Heart right ventricle (tissue), 16 donors: ENCODE measurements around the gene PCSK6. TPM values are rescaled to one million over a fixed set of nuclear protein-coding genes. Genes with fewer than 3 reads are reported as not detected.
A peak's percentile ranks its signal among the peaks of the same experiment; 100 is the strongest.

Experiments used
- ATAC-seq, 8 donors: fragments of 200-7000 bp; cut with Tn5 transposase; one replicate each; pipeline ENCODE4 v1.9.1; 2020; ENCODE audit warnings: mild to moderate bottlenecking in 8 of 8, moderate library complexity in 8 of 8, moderate number of reproducible peaks in 1 of 8
- DNase-seq, 2 donors: peaks; one replicate each; pipeline ENCODE4 v3.0.0-alpha.2; 2020
- H3K27ac ChIP-seq, 10 donors: fragments of 200-600 bp; sonication (generic) in 2 of 10; one replicate each; pipeline versions ENCODE4 v1.5.0 to v1.8.0; 2020 to 2022; ENCODE audit warnings: mild to moderate bottlenecking in 3 of 10
- H3K27me3 ChIP-seq, 7 donors: fragments of 200-600 bp; one replicate each; pipeline ENCODE4 v1.8.0; 2021 to 2022; ENCODE audit warnings: mild to moderate bottlenecking in 2 of 7
- H3K36me3 ChIP-seq, 9 donors: fragments of 200-600 bp; sonication (generic) in 1 of 9; one replicate each; pipeline versions ENCODE4 v1.5.0 to v1.8.0; 2020 to 2022; ENCODE audit warnings: mild to moderate bottlenecking in 2 of 9
- H3K4me1 ChIP-seq, 9 donors: fragments of 200-600 bp; sonication (generic) in 1 of 9; one replicate each; pipeline versions ENCODE4 v1.5.0 to v1.8.0; 2020 to 2022; ENCODE audit warnings: mild to moderate bottlenecking in 4 of 9
- H3K4me3 ChIP-seq, 10 donors: fragments of 200-600 bp; sonication (generic) in 2 of 10; one replicate each; pipeline versions ENCODE4 v1.5.0 to v1.8.0; 2020 to 2022; ENCODE audit warnings: mild to moderate bottlenecking in 7 of 10, moderate library complexity in 2 of 10
- H3K9me3 ChIP-seq, 11 donors: fragments of 200-600 bp in 10 of 11; sonication (generic) in 2 of 11; one replicate each; pipeline versions ENCODE4 v1.5.0 to v1.8.0; 2013 to 2022; ENCODE audit warnings: mild to moderate bottlenecking in 2 of 11, control low read depth in 1 of 11, moderate library complexity in 1 of 11
- CTCF ChIP-seq, 9 donors: fragments of 200-600 bp; sonication (generic) in 2 of 9; IDR thresholded peaks; one replicate each; pipeline versions ENCODE4 v1.5.0 to v1.8.0; 2021 to 2022; ENCODE audit warnings: antibody characterized with exemption in 9 of 9, mild to moderate bottlenecking in 5 of 9, moderate library complexity in 1 of 9
- WGBS, 2 donors: extraction: QIAGEN DNeasy Blood & Tissue Kit; methylation state at CpG; one replicate each; pipeline ENCODE4 v1.1.7; 2013; ENCODE audit warnings: inconsistent platforms in 1 of 2; 5-methylcytosine and 5-hydroxymethylcytosine counted together
- intact Hi-C, 10 donors: fragments of 100-400 bp; cut with DNase I; formaldehyde crosslinking; loops; one replicate each; pipeline versions ENCODE4 v1.11.1 to v1.14.2; 2022
- polyA plus RNA-seq, 2 donors: library from polyadenylated mRNA; stranded (reverse); fragments of 200-250 nt; gene quantifications; one replicate each; pipeline ENCODE4 v1.2.3, GENCODE V29; 2013
- total RNA-seq, 10 donors: library from RNA; stranded (reverse); fragmentation: NEBNext Ultra II Directional in 3 of 10; extraction: Animal tissue kit (Norgen Biotek cat#: 25700) in 3 of 10; gene quantifications; one replicate each; pipeline versions ENCODE4 v1.2.1 to v1.2.4, GENCODE V29; 2021 to 2023
- donor health status: Arrhythmogenic right ventricular cardiomyopathy.
- donor health status: ischemic (EF 13 %, LVEDD 7.1; RV severe dilation, severe dysfunction).
- donor health status: healthy with polysubstance abuse.
- donor health status: DM: no; HTN: yes; CAD: no.
- donor health status: DM: no; HTN: no; CAD: no.
- donor health status: ischemic (EF 25% LVEDD 6.9; RV normal size, moderate dysfunction).
- donor health status: ischemic (EF 25% LVEDD 5.7; RV mildly dilated, moderate dysfunction).
- donor health status: healthy.
- donor health status: DM: yes; HTN: yes; CAD: no.
- donor health status: Ischemic cardiomyopathy.
- donor health status: ischemic (EF 35%, LVEDD 5.7; RV mildly dilated, moderate dysfunction).
- donor health status: nonischemic (EF 11% LVEDD 7.7; RV severe dilation, severe dysfunction).
- donor health status: DM: yes; HTN: yes; CAD: no.
- donor health status: PGD.
- donor health status: ischemic (EF 29% LVEDD 5.4; RV normal size, mild dysfunction).
- donor health status: nonischemic (EF 23%, LVEDD 6.1; RV moderate dilation, normal function).

The PCSK6 gene
- total and polyA plus RNA-seq, 12 donors = 4.6 to 34.0 (median 21.7) TPM

DNA sequence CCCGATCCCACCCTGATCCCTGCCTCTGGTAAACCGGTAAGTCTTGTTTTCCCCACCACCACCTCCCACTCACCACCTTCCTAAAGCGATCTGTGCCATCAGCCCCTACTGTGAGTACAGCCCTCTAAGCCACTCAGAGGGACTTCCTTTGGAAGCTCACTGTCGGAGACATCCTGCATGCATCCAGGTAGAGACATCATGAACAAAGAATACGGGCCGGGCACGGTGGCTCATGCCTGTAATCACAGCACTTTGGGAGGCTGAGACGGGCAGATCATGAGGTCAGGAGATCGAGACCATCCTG is 13.7 kb upstream of the PCSK6 start:
- H3K4me3 ChIP-seq = no peak overlapping the region
- H3K27ac ChIP-seq = no peak overlapping the region
- DNase-seq (no peak), ATAC-seq (no peak)
- no peaks in the 10 kb centered on the region for H3K36me3 ChIP-seq
- TF ChIP-seq CTCF (IDR thresholded peaks at IDR 0.05) = no peak
- intact Hi-C loops = loop anchor here in 6 of 10 donors (2.0 to 10.0 kb wide), 7 partner anchors 138 to 202 kb away; no protein-coding TSS in a partner anchor
- H3K4me1 ChIP-seq = peaks cover 2 to 30% (median 27%) of the 10 kb centered on the region in 9 donors
- 92 to 93% methylated on average over 9 of the region's 9 CpGs for WGBS, 2 donors
- peaks cover 0 to 13% (median 0%) of the 10 kb centered on the region in 7 donors for H3K27me3 ChIP-seq
- H3K9me3 ChIP-seq = no peaks in the 10 kb centered on the region

- intact Hi-C loops = loop anchor here in 6 of 10 donors (2.0 to 10.0 kb wide), 7 partner anchors 138 to 202 kb away; no protein-coding TSS in a partner anchor
- no peak overlapping the region for H3K4me3 ChIP-seq
- DNase-seq (no peak), ATAC-seq (no peak)
- no peak overlapping the region for H3K27ac ChIP-seq
- H3K27me3 ChIP-seq = peaks cover 0 to 13% (median 0%) of the 10 kb centered on the region in 7 donors
- peaks cover 2 to 30% (median 27%) of the 10 kb centered on the region in 9 donors for H3K4me1 ChIP-seq
- H3K9me3 ChIP-seq = no peaks in the 10 kb centered on the region
- no peak for TF ChIP-seq CTCF (IDR thresholded peaks at IDR 0.05)
- H3K36me3 ChIP-seq = no peaks in the 10 kb centered on the region
- 94 to 95% methylated on average over 23 of the region's 23 CpGs for WGBS, 2 donors
Measured at GRCh38 chr15:101502572-101503295, 13.2 kb upstream of the PCSK6 start.

DNA sequence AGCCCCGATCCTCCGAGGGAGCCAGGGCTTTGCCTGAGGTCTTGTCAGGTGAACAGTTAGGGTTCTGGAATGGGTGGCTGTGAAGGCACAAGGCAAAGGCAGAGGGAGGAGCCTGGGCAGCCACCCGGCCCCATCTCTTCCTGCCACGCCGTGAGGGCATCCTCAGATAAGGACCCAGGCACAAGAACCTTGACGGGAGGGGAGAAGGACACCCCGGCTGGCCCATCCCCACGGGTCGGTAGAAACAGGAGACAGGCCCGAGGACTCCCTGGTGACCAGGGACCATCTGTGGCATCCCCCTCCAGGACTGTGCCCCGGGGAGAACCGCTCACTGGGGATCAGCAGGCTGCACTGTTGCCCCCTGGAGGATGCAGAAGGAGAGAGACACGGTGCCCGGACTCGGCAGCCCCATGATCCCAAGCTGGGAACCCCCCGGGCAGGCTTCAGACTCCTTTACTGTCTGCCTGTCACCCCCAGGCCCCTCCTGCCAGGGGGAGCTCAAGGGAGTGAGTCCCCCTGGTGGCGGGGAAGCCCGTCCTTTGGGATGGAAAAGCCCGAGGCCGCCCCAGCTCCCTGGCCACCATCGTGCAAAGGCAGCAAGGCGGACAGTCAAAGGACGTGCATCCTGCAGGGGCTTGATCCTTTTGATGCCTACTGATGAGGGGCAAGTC is 12.3 kb upstream of the PCSK6 start:
- Histone ChIP-seq H3K27me3 (peaks cover 0 to 17% (median 0%) of the 10 kb centered on the region in 7 donors), H3K27ac (no peak overlapping the region), H3K4me1 (peaks cover 2 to 32% (median 27%) of the 10 kb centered on the region in 9 donors), H3K4me3 (no peak overlapping the region), H3K9me3 (no peaks in the 10 kb centered on the region), H3K36me3 (no peaks in the 10 kb centered on the region)
- intact Hi-C loops = loop anchor here in 6 of 10 donors (2.0 to 10.0 kb wide), 7 partner anchors 137 to 201 kb away; no protein-coding TSS in a partner anchor
- peak in 8 of 9 donors; percentile 5 to 71 (median 59) for TF ChIP-seq CTCF (IDR thresholded peaks at IDR 0.05)
- DNase-seq = no peak
- WGBS, 2 donors = 24 to 25% methylated on average over 22 to 23 of the region's 23 CpGs
- peak; percentile 35 to 70 (median 58) for ATAC-seq

DNA sequence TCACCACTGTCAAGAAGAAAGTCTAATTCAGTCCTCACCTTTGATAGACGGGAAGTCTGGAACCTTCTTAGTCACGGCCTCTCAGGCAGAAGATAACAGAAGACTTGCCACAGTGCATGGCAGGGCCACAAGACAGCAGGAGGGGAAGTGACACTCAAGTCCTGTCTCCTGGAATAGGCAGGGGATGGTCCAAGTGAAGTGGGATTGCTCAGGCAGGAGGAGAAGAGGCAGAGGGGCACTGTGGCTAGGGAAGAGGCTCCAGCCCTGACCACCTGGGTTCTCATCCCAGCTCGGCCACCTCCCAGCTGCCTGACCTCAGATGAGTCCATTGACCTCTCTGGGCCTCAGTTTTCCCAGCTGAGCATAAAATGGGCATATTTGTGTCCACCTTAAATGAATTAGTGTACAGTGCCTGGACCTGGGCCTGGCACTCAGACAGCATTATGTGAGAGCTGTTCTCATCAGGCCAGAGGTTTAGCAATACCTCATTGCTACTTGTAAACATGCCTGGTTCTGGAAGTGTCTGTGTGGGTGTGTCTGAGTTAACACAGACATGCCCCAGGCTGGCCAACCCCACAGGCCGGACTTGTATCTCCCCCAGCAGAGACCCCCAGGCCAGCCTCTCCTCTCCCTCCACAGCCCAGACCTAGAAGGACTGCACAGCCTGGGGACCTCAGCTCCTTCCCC is 11.5 kb upstream of the PCSK6 start:
- 64 to 73% methylated on average over 4 of the region's 4 CpGs for WGBS, 2 donors
- Histone ChIP-seq H3K9me3 (no peaks in the 10 kb centered on the region), H3K4me1 (peaks cover 2 to 40% (median 33%) of the 10 kb centered on the region in 9 donors), H3K27me3 (peaks cover 0 to 25% (median 3%) of the 10 kb centered on the region in 7 donors), H3K4me3 (no peak overlapping the region), H3K36me3 (no peaks in the 10 kb centered on the region), H3K27ac (peak overlapping the region in 7 of 10 donors; percentile 29 to 79 (median 71))
- DNase-seq = no peak
- TF ChIP-seq CTCF (IDR thresholded peaks at IDR 0.05) = no peak
- peak in 3 of 8 donors; percentile 5 to 32 (median 9) for ATAC-seq
- intact Hi-C loops = loop anchor here in 7 of 10 donors (1.0 to 10.0 kb wide), 7 partner anchors 133 to 199 kb away; no protein-coding TSS in a partner anchor
